Testis (tissue), 3 donors: ENCODE results near the gene TNK2. TPM values are rescaled to one million over a fixed set of nuclear protein-coding genes. Genes with fewer than 3 reads are reported as not detected.
A peak's percentile ranks its signal among the peaks of the same experiment; 100 is the strongest.
"Not testable (repeated sequence)": the region's sequence is repeated elsewhere in the genome, so short reads cannot be mapped to it uniquely, and the experiment has no call there.

ENCODE experiments used
- DNase-seq: peaks from one replicate; pipeline ENCODE4 v3.0.0-alpha.2; 2019
- H3K27ac ChIP-seq, 2 donors: fragments of 200-600 bp; sonication (generic); one replicate each; pipeline ENCODE4 v1.5.1; 2019
- H3K27me3 ChIP-seq: fragments of 200-600 bp; sonication (generic); one replicate; pipeline ENCODE4 v1.5.1; 2019
- H3K36me3 ChIP-seq: fragments of 200-600 bp; sonication (generic); one replicate; pipeline ENCODE4 v1.5.1; 2017; ENCODE audit warnings: low read depth; ENCODE audit errors: missing control alignments
- H3K4me1 ChIP-seq: fragments of 200-600 bp; sonication (generic); one replicate; pipeline ENCODE4 v1.5.1; 2019
- H3K4me3 ChIP-seq, 2 donors: fragments of 200-600 bp; sonication (generic); one replicate each; pipeline ENCODE4 v1.5.1; 2017 to 2019
- H3K9me3 ChIP-seq: fragments of 200-600 bp; sonication (generic); one replicate; pipeline ENCODE4 v1.5.1; 2017
- CTCF ChIP-seq, 3 experiments: fragments of 450-650 bp in 2 of 3; fragments of 200-600 bp in 1 of 3; sonication (generic) in 1 of 3; IDR thresholded peaks; one replicate each; pipeline ENCODE4 v1.5.1; 2016 to 2019; ENCODE audit warnings: antibody characterized with exemption in 3 of 3, mild to moderate bottlenecking in 2 of 3, moderate library complexity in 1 of 3
- POLR2A ChIP-seq: fragments of 450-650 bp; IDR thresholded peaks from one replicate; pipeline ENCODE4 v1.6.1; 2017; ENCODE audit warnings: antibody characterized with exemption, mild to moderate bottlenecking, moderate library complexity
- WGBS, 2 donors: methylation state at CpG; one replicate each; pipeline ENCODE4 v1.1.5; 2018; 5-methylcytosine and 5-hydroxymethylcytosine counted together
- intact Hi-C: fragments of 100-400 bp; cut with DNase I; formaldehyde crosslinking; loops from one replicate; pipeline ENCODE4 v1.15.1; 2023; ENCODE audit warnings: low total_unique reads
- polyA plus RNA-seq: library from polyadenylated mRNA; stranded (reverse); fragments of 350-450 nt; fragmentation: Illumina TruSeq; extraction: RNeasy Lipid Tissue Mini Kit (QIAGEN cat#74804); gene quantifications from one replicate; pipeline ENCODE4 v1.2.3, GENCODE V29; 2014; ENCODE audit warnings: low read depth, low replicate concordance; ENCODE audit not compliant: insufficient read depth
- total RNA-seq, 2 donors: library from RNA; depleted of rRNA; stranded (reverse); fragments of >200 nt; gene quantifications; one replicate each; pipeline ENCODE4 v1.2.3, GENCODE V29; 2016

Gene TNK2
- total and polyA plus RNA-seq, 3 donors from 2014 or later = 43.9 to 71.6 (median 71.4) TPM

GRCh38 chr3:195903950-195904290, 4.4 kb downstream of the TNK2 start:
- no peaks in the 10 kb centered on the region for H3K9me3 ChIP-seq
- TF ChIP-seq POLR2A (no peak), CTCF (IDR thresholded peaks at IDR 0.05) (no peak)
- H3K27ac ChIP-seq = no peak overlapping the region
- H3K4me3 ChIP-seq = no peak overlapping the region
- no peaks in the 10 kb centered on the region for H3K27me3 ChIP-seq
- no peaks in the 10 kb centered on the region for H3K36me3 ChIP-seq
- DNase-seq = no peak
- H3K4me1 ChIP-seq = peaks cover 19% of the 10 kb centered on the region
- 84 to 85% methylated on average over 6 of the region's 6 CpGs for WGBS, 2 donors
- intact Hi-C loops = no loop called here

DNA sequence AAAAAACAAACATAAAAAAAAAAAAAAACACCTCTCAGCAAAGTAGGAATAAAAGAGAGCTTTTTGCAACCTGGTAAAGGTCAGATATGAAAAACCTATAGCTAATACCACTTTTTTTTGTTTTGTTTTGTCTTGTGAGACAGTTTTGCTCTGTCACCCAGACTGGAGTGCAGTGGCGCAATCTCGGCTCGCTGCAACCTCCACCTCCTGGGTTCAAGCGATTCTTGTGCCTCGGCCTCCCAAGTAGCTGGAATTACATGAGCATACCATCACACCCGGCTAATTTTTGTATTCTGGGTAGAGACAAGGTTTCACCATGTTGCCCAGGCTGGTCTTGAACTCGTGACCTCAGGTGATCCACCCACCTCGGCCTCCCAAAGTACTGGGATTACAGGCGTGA, 5.7 kb downstream of the TNK2 start:
- DNase-seq, H3K27ac ChIP-seq, H3K4me3 ChIP-seq, intact Hi-C loops, H3K4me1 ChIP-seq, H3K27me3 ChIP-seq, H3K36me3 ChIP-seq, H3K9me3 ChIP-seq: not testable (repeated sequence)
- 88 to 90% methylated on average over 8 to 9 of the region's 9 CpGs for WGBS, 2 donors

DNA sequence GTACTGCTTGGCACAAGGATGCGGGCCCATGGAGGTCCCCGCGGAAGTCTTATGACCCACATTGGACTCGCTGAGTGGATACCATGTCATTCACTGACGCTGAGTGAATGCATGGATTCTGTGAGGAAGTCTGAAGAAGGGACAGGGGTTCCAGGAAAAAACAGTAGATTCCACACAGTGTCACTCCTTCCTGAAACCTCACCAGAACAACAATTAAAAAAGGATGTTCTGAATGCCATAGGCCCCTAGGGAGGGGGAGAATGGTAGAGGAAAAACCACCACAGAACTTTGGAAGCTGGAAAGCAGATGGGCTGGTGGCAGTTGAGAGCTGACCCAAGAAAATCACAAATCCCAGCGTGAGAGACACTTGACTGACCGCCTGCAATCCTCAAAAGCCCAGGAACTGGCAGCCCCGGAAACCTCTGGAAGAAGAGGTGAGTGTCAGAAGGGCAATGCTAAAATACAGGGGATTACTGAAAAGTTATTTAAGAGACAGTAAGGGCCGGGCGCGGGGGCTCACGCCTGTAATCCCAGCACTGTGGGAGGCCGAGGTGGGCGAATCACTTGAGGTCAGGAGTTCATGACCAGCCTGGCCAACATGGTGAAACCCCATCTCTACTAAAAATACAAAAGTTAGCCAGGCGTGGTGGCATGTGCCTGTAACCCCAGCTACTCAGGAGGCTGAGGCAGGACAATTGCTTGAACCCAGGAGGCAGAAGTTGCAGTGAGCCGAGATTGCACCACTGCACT, 6.3 kb downstream of the TNK2 start:
- H3K4me1 ChIP-seq = peaks cover 11% of the 10 kb centered on the region
- H3K9me3 ChIP-seq, H3K27me3 ChIP-seq, H3K27ac ChIP-seq, DNase-seq, H3K4me3 ChIP-seq, H3K36me3 ChIP-seq, intact Hi-C loops: not testable (repeated sequence)
- 89 to 90% methylated on average over 16 of the region's 16 CpGs for WGBS, 2 donors

GRCh38 chr3:195900436-195901355, 7.7 kb downstream of the TNK2 start:
- Histone ChIP-seq H3K9me3 (no peaks in the 10 kb centered on the region), H3K4me3 (no peak overlapping the region), H3K27ac (peak overlapping the region in 1 of 2 donors; percentile 29), H3K27me3 (no peaks in the 10 kb centered on the region), H3K36me3 (no peaks in the 10 kb centered on the region), H3K4me1 (peaks cover 18% of the 10 kb centered on the region)
- peak; percentile 85 for DNase-seq
- TF ChIP-seq CTCF (IDR thresholded peaks at IDR 0.05) (no peak), POLR2A (no peak)
- intact Hi-C loops = no loop called here
- WGBS, 2 donors = 72 to 81% methylated on average over 5 to 23 of the region's 23 CpGs

GRCh38 chr3:195899701-195900435, 8.5 kb downstream of the TNK2 start:
- 84 to 88% methylated on average over 12 to 15 of the region's 15 CpGs for WGBS, 2 donors
- Histone ChIP-seq H3K27me3 (no peaks in the 10 kb centered on the region), H3K4me3 (no peak overlapping the region), H3K27ac (no peak overlapping the region), H3K36me3 (no peaks in the 10 kb centered on the region), H3K4me1 (peaks cover 25% of the 10 kb centered on the region), H3K9me3 (no peaks in the 10 kb centered on the region)
- TF ChIP-seq POLR2A = no peak
- TF ChIP-seq CTCF (IDR thresholded peaks at IDR 0.05) = no peak
- intact Hi-C loops = loop anchor here (5.0 kb wide), 1 partner anchor 38 kb away; no protein-coding TSS in a partner anchor
- no peak for DNase-seq
